SHP77 treated with DMSO at 0.1 percent for 48 hours (cell line): Measurements from ENCODE around the gene MAPK13.
"Not testable (repeated sequence)": the region's sequence is repeated elsewhere in the genome, so short reads cannot be mapped to it uniquely, and the experiment has no call there.

Experiments used
- DNase-seq: peaks from one replicate; lab custom pipeline; 2025; lab: John Stamatoyannopoulos, UW

MAPK13 gene

GRCh38 chr6:36127462-36128016 is 2.8 kb upstream of the MAPK13 start:
- DNase-seq, result no peak

- DNase-seq, result no peak
Measured at GRCh38 chr6:36128073-36128472, 2.2 kb upstream of the MAPK13 start.

GRCh38 chr6:36128793-36129192 is 1.5 kb upstream of the MAPK13 start:
- no peak for DNase-seq

- DNase-seq, result not testable (repeated sequence)
Measured at GRCh38 chr6:36129334-36129733, 979 bp upstream of the MAPK13 start.

- no peak for DNase-seq
Measured at GRCh38 chr6:36130667-36131510, 576 bp downstream of the MAPK13 start.

GRCh38 chr6:36131511-36132245 is 1.4 kb downstream of the MAPK13 start:
- DNase-seq, result peak; percentile 58

GRCh38 chr6:36132246-36132895 is 2.1 kb downstream of the MAPK13 start:
- DNase-seq, result no peak

- DNase-seq, result no peak
Measured at GRCh38 chr6:36133148-36133547, 2.8 kb downstream of the MAPK13 start.

GRCh38 chr6:36133912-36134311 is 3.6 kb downstream of the MAPK13 start:
- DNase-seq, result no peak

GRCh38 chr6:36135053-36135731 is 4.9 kb downstream of the MAPK13 start:
- no peak for DNase-seq

- no peak for DNase-seq
Measured at GRCh38 chr6:36136034-36136433, 5.7 kb downstream of the MAPK13 start.

GRCh38 chr6:36136551-36136950 is 6.2 kb downstream of the MAPK13 start:
- no peak for DNase-seq

GRCh38 chr6:36138667-36139066 is 8.4 kb downstream of the MAPK13 start:
- DNase-seq, result no peak

- DNase-seq, result no peak
Measured at GRCh38 chr6:36139431-36139830, 9.1 kb downstream of the MAPK13 start.

GRCh38 chr6:36139991-36140710 is 9.8 kb downstream of the MAPK13 start:
- no peak for DNase-seq

GRCh38 chr6:36141091-36141490 is 10.8 kb downstream of the MAPK13 start:
- DNase-seq, result no peak

- no peak for DNase-seq
Measured at GRCh38 chr6:36141961-36142360, 11.6 kb downstream of the MAPK13 start.

- no peak for DNase-seq
Measured at GRCh38 chr6:36142971-36143838, 12.9 kb downstream of the MAPK13 start.

- no peak for DNase-seq
Measured at GRCh38 chr6:36145495-36145894, 15.2 kb downstream of the MAPK13 start.

GRCh38 chr6:36147294-36147693 is 17.0 kb downstream of the MAPK13 start:
- DNase-seq, result no peak
